ENCODE results near the gene A4GALT. TPM values are rescaled to one million over a fixed set of nuclear protein-coding genes. Genes with fewer than 3 reads are reported as not detected.

Gene A4GALT
- total and polyA plus RNA-seq, 2 experiments from 2014 or later = 14.8 to 18.6 TPM

DNA sequence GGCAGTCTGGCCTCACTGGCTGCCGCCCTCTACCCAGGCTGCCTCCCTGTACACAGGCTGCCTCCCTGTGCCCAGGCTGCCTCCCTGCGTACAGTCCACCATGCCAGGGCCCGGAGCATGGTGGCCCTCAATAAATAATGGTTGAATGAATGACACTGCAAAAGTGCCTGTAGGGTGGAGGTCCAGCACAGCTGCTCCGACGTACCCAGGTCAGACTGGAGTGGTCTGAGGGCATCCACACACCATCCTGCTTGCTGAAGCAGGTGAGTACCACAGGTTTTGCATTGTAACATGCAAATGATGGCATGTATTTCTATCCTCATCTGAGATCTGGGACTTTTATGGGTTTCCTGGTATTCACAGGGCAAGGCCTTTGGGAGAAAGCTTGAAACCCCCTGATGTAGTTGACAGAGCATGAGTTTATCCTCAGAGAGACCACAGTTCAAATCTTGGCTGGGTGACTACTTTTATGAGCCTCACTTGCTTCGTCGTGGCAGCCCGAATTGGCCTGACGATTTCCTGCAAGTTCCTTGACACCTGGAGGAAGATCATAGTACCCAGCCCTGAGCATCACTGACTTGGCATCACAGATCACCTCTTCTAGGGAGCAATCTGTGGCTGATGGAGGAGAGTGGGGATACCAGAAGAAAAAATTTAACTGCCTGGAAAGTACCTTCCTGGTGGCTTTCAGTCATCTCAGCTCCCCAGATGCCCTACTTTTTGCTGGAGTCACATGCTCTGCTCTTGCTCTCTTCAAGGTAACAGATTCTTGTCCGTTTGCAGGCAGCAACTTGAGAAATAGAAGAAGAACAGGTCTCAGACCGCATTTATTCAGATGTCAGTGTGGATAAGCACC is 55.5 kb downstream of the A4GALT start:
- no peak overlapping the region for H3K27ac ChIP-seq
- no peaks in the 10 kb centered on the region for H3K9me2 ChIP-seq (ENCODE audit: insufficient read depth)
- in situ Hi-C loops (cut with MboI) = no loop called here
- H3K4me2 ChIP-seq (ENCODE audit: unreplicated experiment) = no peak overlapping the region
- H4K20me1 ChIP-seq (ENCODE audit: insufficient read depth) = no peaks in the 10 kb centered on the region
- no peak overlapping the region for H3K9ac ChIP-seq
- H3K36me3 ChIP-seq (ENCODE audit: low read depth) = no peaks in the 10 kb centered on the region
- H3K27me3 ChIP-seq (replicated peaks; ENCODE audit: insufficient read depth) = no peaks in the 10 kb centered on the region
- no peaks in the 10 kb centered on the region for H3K9me3 ChIP-seq (ENCODE audit: low read depth)
- no peaks in the 10 kb centered on the region for H3F3A ChIP-seq (ENCODE audit: insufficient read depth)
- no peak for DNase-seq
- no peak overlapping the region for H3K4me3 ChIP-seq
- 80 to 84% methylated on average over 11 of the region's 11 CpGs for WGBS, 2 experiments (ENCODE audit: low coverage in 1 of 2, low lambda C conversion rate in 2 of 2, missing lambda C conversion rate in 2 of 2)
- TF ChIP-seq EZH2phosphoT487 (IDR thresholded peaks at IDR 0.05; ENCODE audit: insufficient read depth, low read depth) = no peak
- no peak for TF ChIP-seq EZH2 (IDR thresholded peaks at IDR 0.05; ENCODE audit: insufficient read depth, poor library complexity, severe bottlenecking)
- no peak overlapping the region for H2AFZ ChIP-seq
- no peaks in the 10 kb centered on the region for H3K79me2 ChIP-seq (ENCODE audit: insufficient read depth)
- no peaks in the 10 kb centered on the region for H3K4me1 ChIP-seq (ENCODE audit: insufficient read depth)

- Histone ChIP-seq H3K4me1 (ENCODE audit: insufficient read depth) (no peaks in the 10 kb centered on the region), H3K4me2 (ENCODE audit: unreplicated experiment) (peak overlapping the region; percentile 64), H3K9me2 (ENCODE audit: insufficient read depth) (no peaks in the 10 kb centered on the region), H3K9ac (peak overlapping the region; percentile 65), H4K20me1 (ENCODE audit: insufficient read depth) (no peaks in the 10 kb centered on the region), H3F3A (ENCODE audit: insufficient read depth) (no peaks in the 10 kb centered on the region), H3K27ac (no peak overlapping the region), H3K36me3 (ENCODE audit: low read depth) (no peaks in the 10 kb centered on the region), H3K4me3 (peak overlapping the region; percentile 72), H3K27me3 (replicated peaks; ENCODE audit: insufficient read depth) (no peaks in the 10 kb centered on the region), H2AFZ (peak overlapping the region; percentile 88), H3K79me2 (ENCODE audit: insufficient read depth) (no peaks in the 10 kb centered on the region), H3K9me3 (ENCODE audit: low read depth) (no peaks in the 10 kb centered on the region)
- TF ChIP-seq EZH2phosphoT487 (IDR thresholded peaks at IDR 0.05; ENCODE audit: insufficient read depth, low read depth) (no peak), EZH2 (IDR thresholded peaks at IDR 0.05; ENCODE audit: insufficient read depth, poor library complexity, severe bottlenecking) (no peak)
- 13 to 14% methylated on average over 38 to 56 of the region's 68 CpGs for WGBS, 2 experiments (ENCODE audit: low coverage in 1 of 2, low lambda C conversion rate in 2 of 2, missing lambda C conversion rate in 2 of 2)
- DNase-seq = peak; percentile 86
- in situ Hi-C loops (cut with MboI) = no loop called here
Measured at GRCh38 chr22:42661985-42662831, 58.5 kb downstream of the A4GALT start.

DNA sequence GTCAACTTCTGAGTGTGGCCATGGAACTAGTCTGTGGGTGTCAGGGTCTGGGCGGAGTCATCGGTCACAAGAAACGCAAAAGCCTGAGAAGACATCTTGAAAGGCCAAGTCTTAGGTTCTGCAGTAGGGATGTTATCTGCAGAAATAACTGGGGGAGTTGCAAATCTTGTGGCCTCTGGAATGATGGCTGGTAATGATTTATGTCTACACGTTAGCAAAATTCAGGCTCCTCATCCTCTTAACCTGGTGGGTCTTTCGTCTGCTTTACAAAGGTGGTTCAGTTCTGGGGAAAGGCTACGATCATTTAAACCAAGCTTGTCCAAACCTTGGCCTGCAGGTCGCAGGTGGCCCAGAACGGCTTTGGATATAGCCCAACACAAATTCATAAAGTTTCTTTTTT is 64.1 kb downstream of the A4GALT start:
- no peak overlapping the region for H3K4me2 ChIP-seq (ENCODE audit: unreplicated experiment)
- H3K27me3 ChIP-seq (replicated peaks; ENCODE audit: insufficient read depth) = no peaks in the 10 kb centered on the region
- 91 to 93% methylated on average over 8 of the region's 8 CpGs for WGBS, 2 experiments (ENCODE audit: low coverage in 1 of 2, low lambda C conversion rate in 2 of 2, missing lambda C conversion rate in 2 of 2)
- no peaks in the 10 kb centered on the region for H3K9me3 ChIP-seq (ENCODE audit: low read depth)
- in situ Hi-C loops (cut with MboI) = no loop called here
- H3K36me3 ChIP-seq (ENCODE audit: low read depth) = no peaks in the 10 kb centered on the region
- DNase-seq = no peak
- no peaks in the 10 kb centered on the region for H3K9me2 ChIP-seq (ENCODE audit: insufficient read depth)
- H3K4me1 ChIP-seq (ENCODE audit: insufficient read depth) = no peaks in the 10 kb centered on the region
- H3K4me3 ChIP-seq = no peak overlapping the region
- TF ChIP-seq EZH2phosphoT487 (IDR thresholded peaks at IDR 0.05; ENCODE audit: insufficient read depth, low read depth) (no peak), EZH2 (IDR thresholded peaks at IDR 0.05; ENCODE audit: insufficient read depth, poor library complexity, severe bottlenecking) (no peak)
- H3K79me2 ChIP-seq (ENCODE audit: insufficient read depth) = no peaks in the 10 kb centered on the region
- H2AFZ ChIP-seq = no peak overlapping the region
- H3K27ac ChIP-seq = no peak overlapping the region
- H4K20me1 ChIP-seq (ENCODE audit: insufficient read depth) = no peaks in the 10 kb centered on the region
- H3K9ac ChIP-seq = no peak overlapping the region
- H3F3A ChIP-seq (ENCODE audit: insufficient read depth) = no peaks in the 10 kb centered on the region

DNA sequence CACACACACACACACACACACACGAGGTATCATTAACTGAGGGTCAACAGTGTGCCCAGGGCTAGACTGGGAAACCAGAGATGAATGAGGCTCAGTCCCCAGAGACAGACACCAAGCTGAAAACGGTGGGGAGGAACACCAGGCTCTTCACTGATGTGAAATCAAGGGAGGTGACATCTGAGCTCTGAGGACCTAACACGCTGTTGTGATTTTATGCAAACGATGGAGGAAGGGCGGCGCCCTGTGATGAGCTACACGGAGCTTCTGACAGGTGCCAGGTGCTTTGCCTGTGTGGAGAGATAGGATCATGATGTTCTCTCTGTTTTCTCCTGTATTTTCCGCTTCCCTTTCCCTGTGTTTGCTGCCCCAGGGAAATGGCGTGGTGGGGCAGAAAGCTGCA is 65.0 kb downstream of the A4GALT start:
- in situ Hi-C loops (cut with MboI) = no loop called here
- H3F3A ChIP-seq (ENCODE audit: insufficient read depth) = no peaks in the 10 kb centered on the region
- no peaks in the 10 kb centered on the region for H3K4me1 ChIP-seq (ENCODE audit: insufficient read depth)
- no peaks in the 10 kb centered on the region for H4K20me1 ChIP-seq (ENCODE audit: insufficient read depth)
- no peak overlapping the region for H3K4me3 ChIP-seq
- TF ChIP-seq EZH2 (IDR thresholded peaks at IDR 0.05; ENCODE audit: insufficient read depth, poor library complexity, severe bottlenecking) (no peak), EZH2phosphoT487 (IDR thresholded peaks at IDR 0.05; ENCODE audit: insufficient read depth, low read depth) (no peak)
- H3K9me3 ChIP-seq (ENCODE audit: low read depth) = no peaks in the 10 kb centered on the region
- H3K27me3 ChIP-seq (replicated peaks; ENCODE audit: insufficient read depth) = no peaks in the 10 kb centered on the region
- DNase-seq = no peak
- no peak overlapping the region for H3K9ac ChIP-seq
- no peak overlapping the region for H3K27ac ChIP-seq
- H3K9me2 ChIP-seq (ENCODE audit: insufficient read depth) = no peaks in the 10 kb centered on the region
- H2AFZ ChIP-seq = no peak overlapping the region
- no peaks in the 10 kb centered on the region for H3K79me2 ChIP-seq (ENCODE audit: insufficient read depth)
- no peak overlapping the region for H3K4me2 ChIP-seq (ENCODE audit: unreplicated experiment)
- H3K36me3 ChIP-seq (ENCODE audit: low read depth) = no peaks in the 10 kb centered on the region
- 72 to 83% methylated on average over 8 to 9 of the region's 9 CpGs for WGBS, 2 experiments (ENCODE audit: low coverage in 1 of 2, low lambda C conversion rate in 2 of 2, missing lambda C conversion rate in 2 of 2)
